SKM-1 treated with dmso at 0.1 percent for 144 hours (cell line): ENCODE measurements around the gene GOLGA6C.
"Not testable (repeated sequence)": the region's sequence is repeated elsewhere in the genome, so short reads cannot be mapped to it uniquely, and the experiment has no call there.

Experiments used
- DNase-seq: peaks from one replicate; lab custom pipeline; 2025; ENCODE audit not compliant: unreplicated experiment; lab: John Stamatoyannopoulos, UW

Gene GOLGA6C

GRCh38 chr15:75225951-75226732 is 32.0 kb upstream of the GOLGA6C start:
- no peak for DNase-seq

GRCh38 chr15:75227112-75227511 is 31.0 kb upstream of the GOLGA6C start:
- DNase-seq, result not testable (repeated sequence)

- DNase-seq, result no peak
These were observed 30.4 kb upstream of the GOLGA6C start for GRCh38 chr15:75227663-75228280.

GRCh38 chr15:75228787-75229186 is 29.3 kb upstream of the GOLGA6C start:
- no peak for DNase-seq

- no peak for DNase-seq
These were observed 28.7 kb upstream of the GOLGA6C start for GRCh38 chr15:75229191-75230015.

GRCh38 chr15:75230016-75230343 is 28.2 kb upstream of the GOLGA6C start:
- no peak for DNase-seq

- DNase-seq, result no peak
These were observed 27.4 kb upstream of the GOLGA6C start for GRCh38 chr15:75230551-75231371.

GRCh38 chr15:75231836-75232235 is 26.3 kb upstream of the GOLGA6C start:
- DNase-seq, result no peak

- no peak for DNase-seq
These were observed 25.8 kb upstream of the GOLGA6C start for GRCh38 chr15:75232252-75232813.

GRCh38 chr15:75232826-75233503 is 25.2 kb upstream of the GOLGA6C start:
- DNase-seq, result no peak

- no peak for DNase-seq
These were observed 24.5 kb upstream of the GOLGA6C start for GRCh38 chr15:75233504-75234190.

- DNase-seq, result no peak
These were observed 23.8 kb upstream of the GOLGA6C start for GRCh38 chr15:75234191-75234810.

GRCh38 chr15:75235051-75235673 is 23.0 kb upstream of the GOLGA6C start:
- no peak for DNase-seq

GRCh38 chr15:75235760-75236729 is 22.1 kb upstream of the GOLGA6C start:
- DNase-seq, result no peak

GRCh38 chr15:75237316-75237982 is 20.7 kb upstream of the GOLGA6C start:
- no peak for DNase-seq

- no peak for DNase-seq
These were observed 20.0 kb upstream of the GOLGA6C start for GRCh38 chr15:75238150-75238549.

- not testable (repeated sequence) for DNase-seq
These were observed 12.4 kb upstream of the GOLGA6C start for GRCh38 chr15:75245741-75246140.
